PC-9 (cell line): ENCODE measurements around the gene UTF1.

Experiments
- EZH2 ChIP-seq: fragments of 200-600 bp; sonication (generic); IDR thresholded peaks from 2 replicates; pipeline ENCODE4 v1.8.0; 2017; ENCODE audit warnings: antibody characterized with exemption, low read depth
- TF ChIP-seq, protein P1 (sequence below): fragments of 200-600 bp; sonication (generic); conservative IDR thresholded peaks from 2 replicates; pipeline ENCODE4 v1.6.1; 2017; ENCODE audit warnings: mixed run types, antibody characterized with exemption, mild to moderate bottlenecking, moderate library complexity

DNA sequence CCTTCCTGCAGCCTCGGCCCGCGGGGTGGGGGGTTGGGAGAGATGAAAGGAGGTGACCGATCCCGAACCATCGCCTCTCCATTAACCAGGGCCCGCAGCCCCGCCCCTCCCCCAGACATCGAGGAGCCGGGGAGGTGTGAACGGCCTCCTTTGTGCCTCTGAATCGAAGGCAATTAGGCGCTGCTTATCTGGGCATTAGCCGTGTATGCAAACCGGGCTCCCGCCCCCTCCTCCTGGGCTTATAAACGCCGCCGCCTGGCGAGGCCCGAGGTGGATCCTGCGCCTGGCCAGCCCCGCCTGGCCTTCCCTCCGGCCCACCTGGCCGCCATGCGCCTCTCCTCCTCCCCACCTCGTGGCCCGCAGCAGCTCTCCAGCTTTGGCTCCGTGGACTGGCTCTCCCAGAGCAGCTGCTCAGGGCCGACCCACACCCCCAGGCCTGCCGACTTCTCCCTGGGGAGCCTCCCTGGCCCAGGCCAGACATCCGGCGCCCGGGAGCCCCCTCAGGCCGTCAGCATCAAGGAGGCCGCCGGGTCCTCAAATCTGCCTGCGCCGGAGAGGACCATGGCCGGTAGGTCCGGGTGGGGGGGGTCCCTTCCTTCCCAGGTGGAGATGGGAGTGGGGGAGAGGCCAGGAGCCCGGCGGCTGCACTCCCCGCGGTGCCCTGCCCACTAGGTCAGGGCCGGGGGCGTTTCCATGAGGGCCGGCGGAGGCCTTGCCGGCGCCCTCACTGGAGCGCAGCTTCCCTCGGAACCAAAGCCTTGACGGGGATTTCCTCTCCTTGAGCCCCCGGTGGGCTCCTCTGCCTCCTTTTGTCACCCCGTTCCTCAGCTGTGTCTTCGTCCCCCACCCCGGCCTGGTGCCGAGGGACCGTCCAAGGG lies 7.8 kb downstream of the UTF1 start, which contains the start of gene VENTX:
- TF ChIP-seq, protein P1, sequence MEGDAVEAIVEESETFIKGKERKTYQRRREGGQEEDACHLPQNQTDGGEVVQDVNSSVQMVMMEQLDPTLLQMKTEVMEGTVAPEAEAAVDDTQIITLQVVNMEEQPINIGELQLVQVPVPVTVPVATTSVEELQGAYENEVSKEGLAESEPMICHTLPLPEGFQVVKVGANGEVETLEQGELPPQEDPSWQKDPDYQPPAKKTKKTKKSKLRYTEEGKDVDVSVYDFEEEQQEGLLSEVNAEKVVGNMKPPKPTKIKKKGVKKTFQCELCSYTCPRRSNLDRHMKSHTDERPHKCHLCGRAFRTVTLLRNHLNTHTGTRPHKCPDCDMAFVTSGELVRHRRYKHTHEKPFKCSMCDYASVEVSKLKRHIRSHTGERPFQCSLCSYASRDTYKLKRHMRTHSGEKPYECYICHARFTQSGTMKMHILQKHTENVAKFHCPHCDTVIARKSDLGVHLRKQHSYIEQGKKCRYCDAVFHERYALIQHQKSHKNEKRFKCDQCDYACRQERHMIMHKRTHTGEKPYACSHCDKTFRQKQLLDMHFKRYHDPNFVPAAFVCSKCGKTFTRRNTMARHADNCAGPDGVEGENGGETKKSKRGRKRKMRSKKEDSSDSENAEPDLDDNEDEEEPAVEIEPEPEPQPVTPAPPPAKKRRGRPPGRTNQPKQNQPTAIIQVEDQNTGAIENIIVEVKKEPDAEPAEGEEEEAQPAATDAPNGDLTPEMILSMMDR, result no peak
- TF ChIP-seq EZH2, result no peak
